ENCODE results near the gene BRD4.

The BRD4 gene

DNA sequence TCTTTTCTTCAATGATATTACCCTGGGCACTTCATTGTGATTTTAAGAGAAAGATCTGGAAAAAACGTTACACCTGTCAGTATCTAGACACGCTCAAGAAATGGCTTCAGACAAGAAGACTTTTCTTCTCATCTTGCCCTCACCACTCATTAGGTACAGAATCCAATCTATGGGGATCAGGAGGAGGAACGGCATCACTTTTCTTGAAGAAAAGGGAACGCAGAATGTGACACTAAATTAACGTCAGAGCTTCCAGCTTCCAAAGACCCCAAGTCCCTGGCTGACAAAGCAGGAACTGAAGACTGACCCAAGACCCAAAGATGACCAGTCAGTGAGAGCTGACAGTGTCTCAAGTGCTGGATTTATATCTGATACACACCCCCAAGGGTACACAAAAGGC lies 48.2 kb downstream of the BRD4 start:
- H4K20me1 ChIP-seq (ENCODE audit: control insufficient read depth, insufficient read depth, low read depth, low read length): peaks cover 69% of the 10 kb centered on the region
- no peak overlapping the region for H3K27ac ChIP-seq (ENCODE audit: low read depth, low read length)
- no peaks in the 10 kb centered on the region for H3K9me2 ChIP-seq (replicated peaks; ENCODE audit: control insufficient read depth, low read length)
- H3K9me3 ChIP-seq (ENCODE audit: control insufficient read depth, insufficient read depth, low read length): no peaks in the 10 kb centered on the region
- H3K27me3 ChIP-seq (ENCODE audit: control insufficient read depth, low read length): no peaks in the 10 kb centered on the region
- peaks cover 98% of the 10 kb centered on the region for H3K79me2 ChIP-seq (ENCODE audit: control insufficient read depth, low read length)
- peak overlapping the region; percentile 70 for H3K4me2 ChIP-seq (ENCODE audit: low read length)
- no peak for TF ChIP-seq EZH2phosphoT487 (IDR thresholded peaks at IDR 0.05; ENCODE audit: borderline replicate concordance, low read length)
- TF ChIP-seq, protein P1, sequence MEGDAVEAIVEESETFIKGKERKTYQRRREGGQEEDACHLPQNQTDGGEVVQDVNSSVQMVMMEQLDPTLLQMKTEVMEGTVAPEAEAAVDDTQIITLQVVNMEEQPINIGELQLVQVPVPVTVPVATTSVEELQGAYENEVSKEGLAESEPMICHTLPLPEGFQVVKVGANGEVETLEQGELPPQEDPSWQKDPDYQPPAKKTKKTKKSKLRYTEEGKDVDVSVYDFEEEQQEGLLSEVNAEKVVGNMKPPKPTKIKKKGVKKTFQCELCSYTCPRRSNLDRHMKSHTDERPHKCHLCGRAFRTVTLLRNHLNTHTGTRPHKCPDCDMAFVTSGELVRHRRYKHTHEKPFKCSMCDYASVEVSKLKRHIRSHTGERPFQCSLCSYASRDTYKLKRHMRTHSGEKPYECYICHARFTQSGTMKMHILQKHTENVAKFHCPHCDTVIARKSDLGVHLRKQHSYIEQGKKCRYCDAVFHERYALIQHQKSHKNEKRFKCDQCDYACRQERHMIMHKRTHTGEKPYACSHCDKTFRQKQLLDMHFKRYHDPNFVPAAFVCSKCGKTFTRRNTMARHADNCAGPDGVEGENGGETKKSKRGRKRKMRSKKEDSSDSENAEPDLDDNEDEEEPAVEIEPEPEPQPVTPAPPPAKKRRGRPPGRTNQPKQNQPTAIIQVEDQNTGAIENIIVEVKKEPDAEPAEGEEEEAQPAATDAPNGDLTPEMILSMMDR (IDR thresholded peaks at IDR 0.05; ENCODE audit: low read depth, low read length, poor library complexity, severe bottlenecking): no peak
- H3K4me3 ChIP-seq (ENCODE audit: low read length): no peak overlapping the region
- peaks cover 26% of the 10 kb centered on the region for H3F3A ChIP-seq (ENCODE audit: control insufficient read depth, insufficient read depth)
- peaks cover 5% of the 10 kb centered on the region for H3K36me3 ChIP-seq (ENCODE audit: control insufficient read depth, low read length)
- H3K4me1 ChIP-seq (ENCODE audit: control insufficient read depth, low read length): peaks cover 85% of the 10 kb centered on the region

DNA sequence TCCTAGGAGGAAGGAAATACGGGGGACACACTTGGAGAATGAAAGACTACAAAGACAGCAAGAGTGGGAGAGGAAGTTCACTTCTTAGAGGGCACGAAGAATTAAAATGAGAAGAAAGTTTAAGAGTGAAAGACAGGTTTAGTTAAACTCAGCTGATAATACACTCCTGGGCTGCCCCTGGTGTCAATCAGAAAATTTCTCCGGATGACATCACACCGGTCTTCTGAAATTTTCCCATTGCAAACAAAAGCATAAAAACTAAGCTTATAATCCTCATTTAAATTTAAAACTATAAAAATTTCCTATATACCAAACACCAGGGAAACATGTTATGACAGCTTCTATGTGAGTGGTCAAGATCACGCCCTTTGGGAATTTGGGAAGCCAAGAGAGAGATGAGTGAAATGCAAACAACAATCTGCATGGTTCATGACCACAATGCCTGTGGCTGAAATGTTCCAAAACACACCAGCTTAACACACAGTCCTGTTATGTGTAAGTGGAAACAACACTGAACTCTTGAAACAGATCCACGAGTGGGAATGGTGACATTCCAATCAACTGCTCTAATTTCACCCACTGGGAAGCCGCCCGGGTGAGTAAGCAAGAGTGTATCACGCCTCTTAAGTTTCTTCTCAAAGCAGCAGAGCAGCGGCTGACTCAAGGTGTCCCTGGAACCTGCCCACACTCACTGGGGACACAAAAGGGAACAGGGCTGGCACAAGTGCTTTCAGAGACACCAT lies 49.0 kb downstream of the BRD4 start:
- no peak for TF ChIP-seq EZH2phosphoT487 (IDR thresholded peaks at IDR 0.05; ENCODE audit: borderline replicate concordance, low read length)
- TF ChIP-seq, protein P1 (IDR thresholded peaks at IDR 0.05; ENCODE audit: low read depth, low read length, poor library complexity, severe bottlenecking): no peak
- H3F3A ChIP-seq (ENCODE audit: control insufficient read depth, insufficient read depth): peaks cover 20% of the 10 kb centered on the region

DNA sequence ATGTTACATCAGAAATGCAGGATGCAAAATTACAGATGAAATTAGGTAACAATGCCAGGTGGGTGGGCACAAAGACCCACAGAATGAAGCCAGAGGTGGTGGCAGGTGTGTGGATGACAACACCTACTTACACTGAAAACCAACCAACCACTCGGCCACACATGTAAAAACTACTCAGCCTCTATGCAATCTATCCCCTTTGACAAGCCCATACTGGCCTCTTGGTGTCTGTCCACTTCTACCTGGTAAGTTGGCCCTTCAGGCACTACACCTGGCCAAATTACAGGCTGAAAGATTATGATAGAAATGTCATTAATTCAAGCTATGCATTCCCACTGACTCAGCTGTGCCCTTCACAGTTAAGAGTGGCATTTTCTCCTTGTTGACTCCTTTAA lies 50.0 kb downstream of the BRD4 start:
- Histone ChIP-seq H4K20me1 (ENCODE audit: control insufficient read depth, insufficient read depth, low read depth, low read length) (peaks cover 71% of the 10 kb centered on the region), H3K9me3 (ENCODE audit: control insufficient read depth, insufficient read depth, low read length) (no peaks in the 10 kb centered on the region), H3K27ac (ENCODE audit: low read depth, low read length) (no peak overlapping the region), H3K4me3 (ENCODE audit: low read length) (no peak overlapping the region), H3K4me2 (ENCODE audit: low read length) (no peak overlapping the region), H3K9me2 (replicated peaks; ENCODE audit: control insufficient read depth, low read length) (no peaks in the 10 kb centered on the region), H3K27me3 (ENCODE audit: control insufficient read depth, low read length) (no peaks in the 10 kb centered on the region), H3K36me3 (ENCODE audit: control insufficient read depth, low read length) (peaks cover 5% of the 10 kb centered on the region), H3F3A (ENCODE audit: control insufficient read depth, insufficient read depth) (peaks cover 10% of the 10 kb centered on the region), H3K4me1 (ENCODE audit: control insufficient read depth, low read length) (peaks cover 68% of the 10 kb centered on the region), H3K79me2 (ENCODE audit: control insufficient read depth, low read length) (peaks cover 98% of the 10 kb centered on the region)
- TF ChIP-seq, protein P1 (IDR thresholded peaks at IDR 0.05; ENCODE audit: low read depth, low read length, poor library complexity, severe bottlenecking): no peak
- no peak for TF ChIP-seq EZH2phosphoT487 (IDR thresholded peaks at IDR 0.05; ENCODE audit: borderline replicate concordance, low read length)

More for the DNA sequence above, 49.0 kb downstream of the BRD4 start:
- Histone ChIP-seq H3K79me2 (ENCODE audit: control insufficient read depth, low read length) (peaks cover 98% of the 10 kb centered on the region), H3K4me1 (ENCODE audit: control insufficient read depth, low read length) (peaks cover 78% of the 10 kb centered on the region), H3K27me3 (ENCODE audit: control insufficient read depth, low read length) (no peaks in the 10 kb centered on the region), H3K36me3 (ENCODE audit: control insufficient read depth, low read length) (peaks cover 5% of the 10 kb centered on the region), H3K9me3 (ENCODE audit: control insufficient read depth, insufficient read depth, low read length) (no peaks in the 10 kb centered on the region), H3K9me2 (replicated peaks; ENCODE audit: control insufficient read depth, low read length) (no peaks in the 10 kb centered on the region), H3K4me2 (ENCODE audit: low read length) (peak overlapping the region; percentile 23), H3K27ac (ENCODE audit: low read depth, low read length) (no peak overlapping the region), H3K4me3 (ENCODE audit: low read length) (no peak overlapping the region), H4K20me1 (ENCODE audit: control insufficient read depth, insufficient read depth, low read depth, low read length) (peaks cover 73% of the 10 kb centered on the region)

All from DOHH2 (cell line).